Naive thymus-derived CD4-positive, alpha-beta T cell (primary cell): Measurements from ENCODE around the gene TRDN. TPM values are rescaled to one million over a fixed set of nuclear protein-coding genes. Genes with fewer than 3 reads are reported as not detected.

Experiments
- ATAC-seq: fragments of 150-1000 bp; cut with Tn5 transposase; 2 replicates; pipeline ENCODE4 v1.10.0; 2021; ENCODE audit warnings: mild to moderate bottlenecking, moderate library complexity
- CTCF ChIA-PET: fragments of 350-600 bp; sonication (Branson Sonifier 250); formaldehyde crosslinking; loops from one replicate; lab custom pipeline; 2021; ENCODE audit warnings: antibody characterized with exemption; lab: Charles Lee
- POLR2A ChIA-PET: fragments of 350-600 bp; sonication (Branson Sonifier 250); formaldehyde crosslinking; loops from one replicate; lab custom pipeline; 2021; ENCODE audit warnings: antibody characterized with exemption, inconsistent platforms; lab: Charles Lee
- DNase-seq, 9 donors: peaks; one replicate each; pipeline versions ENCODE4 v3.0.0 to v3.0.0-alpha.2; 2020 to 2022; ENCODE audit warnings: mixed read lengths in 1 of 9
- H3K27ac ChIP-seq: one replicate; pipeline ENCODE4 v1.7.0; 2013; ENCODE audit warnings: mild to moderate bottlenecking, low read depth, low read length, moderate library complexity
- H3K27me3 ChIP-seq, 2 donors: one replicate each; pipeline ENCODE4 v1.7.0; 2013; ENCODE audit warnings: low read length in 2 of 2, mild to moderate bottlenecking in 2 of 2, moderate library complexity in 2 of 2; ENCODE audit not compliant: control insufficient read depth in 2 of 2, insufficient read depth in 2 of 2
- H3K36me3 ChIP-seq, 3 experiments: 1 replicate in 2 of 3; 2 replicates in 1 of 3; pipeline ENCODE4 v1.7.0; 2013; ENCODE audit warnings: low read length in 3 of 3, mild to moderate bottlenecking in 3 of 3, moderate library complexity in 1 of 3; ENCODE audit not compliant: insufficient read depth in 3 of 3, control insufficient read depth in 2 of 3
- H3K4me1 ChIP-seq, 2 donors: one replicate each; pipeline ENCODE4 v1.7.0; 2013; ENCODE audit warnings: low read length in 2 of 2, mild to moderate bottlenecking in 2 of 2, moderate library complexity in 1 of 2; ENCODE audit not compliant: control insufficient read depth in 2 of 2, insufficient read depth in 2 of 2
- H3K4me3 ChIP-seq: 2 replicates; pipeline ENCODE4 v1.7.0; 2013; ENCODE audit warnings: mild to moderate bottlenecking, low read length
- H3K9me3 ChIP-seq, 3 experiments: 1 replicate in 2 of 3; 2 replicates in 1 of 3; pipeline ENCODE4 v1.7.0; 2013; ENCODE audit warnings: low read length in 3 of 3; ENCODE audit not compliant: control insufficient read depth in 2 of 3
- H3K27ac Mint-ChIP-seq, 9 donors: one replicate each; pipeline ENCODE4 v1.8.0; 2020 to 2022; ENCODE audit warnings: mixed read lengths in 9 of 9, mild to moderate bottlenecking in 8 of 9, moderate library complexity in 5 of 9, inconsistent platforms in 2 of 9
- H3K27me3 Mint-ChIP-seq, 5 donors: one replicate each; pipeline ENCODE4 v1.8.0; 2021 to 2022; ENCODE audit warnings: mixed read lengths in 5 of 5, mild to moderate bottlenecking in 1 of 5
- H3K36me3 Mint-ChIP-seq, 5 donors: one replicate each; pipeline ENCODE4 v1.8.0; 2020 to 2022; ENCODE audit warnings: mixed read lengths in 5 of 5, mild to moderate bottlenecking in 3 of 5, inconsistent platforms in 1 of 5
- H3K4me1 Mint-ChIP-seq, 7 donors: one replicate each; pipeline ENCODE4 v1.8.0; 2020 to 2022; ENCODE audit warnings: mixed read lengths in 7 of 7, mild to moderate bottlenecking in 3 of 7, inconsistent platforms in 1 of 7
- H3K4me3 Mint-ChIP-seq, 10 donors: one replicate each; pipeline ENCODE4 v1.8.0; 2020 to 2022; ENCODE audit warnings: mild to moderate bottlenecking in 10 of 10, mixed read lengths in 10 of 10, moderate library complexity in 6 of 10, inconsistent platforms in 2 of 10
- H3K9me3 Mint-ChIP-seq, 11 donors: one replicate each; pipeline ENCODE4 v1.8.0; 2020 to 2022; ENCODE audit warnings: mixed read lengths in 11 of 11, mild to moderate bottlenecking in 4 of 11, inconsistent platforms in 1 of 11, moderate library complexity in 1 of 11
- intact Hi-C, 2 donors: fragments of 100-400 bp; cut with micrococcal nuclease; formaldehyde crosslinking; loops; one replicate each; pipeline ENCODE4 v1.15.1; 2023
- polyA plus RNA-seq, 2 donors: library from polyadenylated mRNA; unstranded; fragments of 300-500 nt; fragmentation: Illumina TruSeq; gene quantifications; one replicate each; pipeline ENCODE4 v1.2.3, GENCODE V29; 2021
- total RNA-seq, 6 experiments: library from RNA in 5 of 6; stranded (reverse) in 5 of 6; gene quantifications; 1 replicate in 5 of 6; 2 replicates in 1 of 6; pipeline ENCODE4 v1.2.3 and lab custom pipeline; 2021 to 2026

Gene TRDN
- total and polyA plus RNA-seq, 7 experiments from 2014 or later, result not detected

- H3K27me3 ChIP-seq, result no peaks in the 10 kb centered on the region
- CTCF ChIA-PET, result no interaction called here
These were observed 422.8 kb downstream of the TRDN start for GRCh38 chr6:123213921-123214320.

GRCh38 chr6:123211777-123212545 is 424.8 kb downstream of the TRDN start:
- no peaks in the 10 kb centered on the region for H3K36me3 ChIP-seq
- H3K27me3 ChIP-seq, result no peaks in the 10 kb centered on the region
- H3K36me3 Mint-ChIP-seq, result no peaks in the 10 kb centered on the region
- H3K27ac ChIP-seq, result no peak overlapping the region
- H3K27ac Mint-ChIP-seq, result no peak overlapping the region
- H3K9me3 ChIP-seq, result no peaks in the 10 kb centered on the region
- no peaks in the 10 kb centered on the region for H3K4me1 Mint-ChIP-seq
- no peaks in the 10 kb centered on the region for H3K27me3 Mint-ChIP-seq
- intact Hi-C loops, result no loop called here
- H3K4me3 ChIP-seq, result no peak overlapping the region
- peaks cover 0 to 11% (median 0%) of the 10 kb centered on the region in 11 donors for H3K9me3 Mint-ChIP-seq
- H3K4me3 Mint-ChIP-seq, result no peak overlapping the region
- CTCF ChIA-PET, result no interaction called here
- ATAC-seq, result no peak
- H3K4me1 ChIP-seq, result no peaks in the 10 kb centered on the region
- POLR2A ChIA-PET, result no interaction called here
- DNase-seq, result no peak

More at GRCh38 chr6:123213921-123214320, 422.8 kb downstream of the TRDN start:
- H3K27me3 Mint-ChIP-seq, result no peaks in the 10 kb centered on the region
- intact Hi-C loops, result no loop called here
- ATAC-seq, result no peak
- H3K4me3 Mint-ChIP-seq, result no peak overlapping the region
- H3K9me3 Mint-ChIP-seq, result peaks cover 0 to 11% (median under 1%) of the 10 kb centered on the region in 11 donors
- POLR2A ChIA-PET, result no interaction called here
- no peaks in the 10 kb centered on the region for H3K4me1 Mint-ChIP-seq
- H3K4me1 ChIP-seq, result no peaks in the 10 kb centered on the region
- DNase-seq, result no peak
- H3K9me3 ChIP-seq, result no peaks in the 10 kb centered on the region
- no peaks in the 10 kb centered on the region for H3K36me3 ChIP-seq
- H3K27ac ChIP-seq, result no peak overlapping the region
- H3K27ac Mint-ChIP-seq, result no peak overlapping the region
- H3K4me3 ChIP-seq, result no peak overlapping the region
- H3K36me3 Mint-ChIP-seq, result no peaks in the 10 kb centered on the region

- ATAC-seq (no peak), DNase-seq (no peak)
- CTCF ChIA-PET, result no interaction called here
- Mint-ChIP-seq H3K36me3 (no peaks in the 10 kb centered on the region), H3K4me3 (no peak overlapping the region), H3K4me1 (no peaks in the 10 kb centered on the region), H3K27me3 (no peaks in the 10 kb centered on the region), H3K27ac (no peak overlapping the region), H3K9me3 (peaks cover 0 to 11% (median 0%) of the 10 kb centered on the region in 11 donors)
- Histone ChIP-seq H3K4me1 (no peaks in the 10 kb centered on the region), H3K36me3 (no peaks in the 10 kb centered on the region), H3K27ac (no peak overlapping the region), H3K27me3 (no peaks in the 10 kb centered on the region), H3K9me3 (no peaks in the 10 kb centered on the region), H3K4me3 (no peak overlapping the region)
- POLR2A ChIA-PET, result no interaction called here
- intact Hi-C loops, result no loop called here
These were observed 426.1 kb downstream of the TRDN start for GRCh38 chr6:123210645-123211044.

- Mint-ChIP-seq H3K36me3 (no peaks in the 10 kb centered on the region), H3K27ac (no peak overlapping the region), H3K4me1 (no peaks in the 10 kb centered on the region), H3K9me3 (peaks cover 0 to 11% (median 2%) of the 10 kb centered on the region in 11 donors), H3K4me3 (no peak overlapping the region), H3K27me3 (no peaks in the 10 kb centered on the region)
- no peak for ATAC-seq
- no peaks in the 10 kb centered on the region for H3K4me1 ChIP-seq
- no peak overlapping the region for H3K4me3 ChIP-seq
- CTCF ChIA-PET, result no interaction called here
- intact Hi-C loops, result no loop called here
- H3K36me3 ChIP-seq, result no peaks in the 10 kb centered on the region
- H3K27ac ChIP-seq, result no peak overlapping the region
- POLR2A ChIA-PET, result no interaction called here
- no peaks in the 10 kb centered on the region for H3K27me3 ChIP-seq
- no peaks in the 10 kb centered on the region for H3K9me3 ChIP-seq
- no peak for DNase-seq
These were observed 428.7 kb downstream of the TRDN start for GRCh38 chr6:123207967-123208510.

GRCh38 chr6:123203928-123204327 is 432.8 kb downstream of the TRDN start:
- Histone ChIP-seq H3K4me3 (no peak overlapping the region), H3K27me3 (no peaks in the 10 kb centered on the region), H3K27ac (no peak overlapping the region), H3K9me3 (no peaks in the 10 kb centered on the region), H3K36me3 (no peaks in the 10 kb centered on the region), H3K4me1 (no peaks in the 10 kb centered on the region)
- ChIA-PET POLR2A (no interaction called here), CTCF (no interaction called here)
- H3K4me1 Mint-ChIP-seq, result peaks cover 0 to 1% (median 0%) of the 10 kb centered on the region in 7 donors
- H3K9me3 Mint-ChIP-seq, result peaks cover 2 to 18% (median 7%) of the 10 kb centered on the region in 11 donors
- no peaks in the 10 kb centered on the region for H3K27me3 Mint-ChIP-seq
- intact Hi-C loops, result no loop called here
- no peak for ATAC-seq
- no peak overlapping the region for H3K27ac Mint-ChIP-seq
- no peak overlapping the region for H3K4me3 Mint-ChIP-seq
- no peak for DNase-seq
- no peaks in the 10 kb centered on the region for H3K36me3 Mint-ChIP-seq

- peaks cover 3 to 22% (median 7%) of the 10 kb centered on the region in 11 donors for H3K9me3 Mint-ChIP-seq
- DNase-seq, result no peak
- H3K4me1 Mint-ChIP-seq, result peaks cover 0 to 1% (median 0%) of the 10 kb centered on the region in 7 donors
- H3K27ac ChIP-seq, result no peak overlapping the region
- ChIA-PET POLR2A (no interaction called here), CTCF (no interaction called here)
- H3K27me3 Mint-ChIP-seq, result no peaks in the 10 kb centered on the region
- H3K27ac Mint-ChIP-seq, result no peak overlapping the region
- no peaks in the 10 kb centered on the region for H3K36me3 Mint-ChIP-seq
- H3K4me3 ChIP-seq, result no peak overlapping the region
- H3K27me3 ChIP-seq, result no peaks in the 10 kb centered on the region
- H3K36me3 ChIP-seq, result no peaks in the 10 kb centered on the region
- no peak for ATAC-seq
- H3K4me1 ChIP-seq, result no peaks in the 10 kb centered on the region
- intact Hi-C loops, result no loop called here
- H3K9me3 ChIP-seq, result no peaks in the 10 kb centered on the region
- H3K4me3 Mint-ChIP-seq, result no peak overlapping the region
These were observed 434.8 kb downstream of the TRDN start for GRCh38 chr6:123201869-123202372.

GRCh38 chr6:123193298-123193697 is 443.5 kb downstream of the TRDN start:
- H3K4me3 Mint-ChIP-seq, result no peak overlapping the region
- Histone ChIP-seq H3K27me3 (no peaks in the 10 kb centered on the region), H3K9me3 (no peaks in the 10 kb centered on the region), H3K4me3 (no peak overlapping the region), H3K27ac (no peak overlapping the region), H3K36me3 (no peaks in the 10 kb centered on the region), H3K4me1 (no peaks in the 10 kb centered on the region)
- DNase-seq, result no peak
- no peak for ATAC-seq
- H3K4me1 Mint-ChIP-seq, result no peaks in the 10 kb centered on the region
- peaks cover 0 to 8% (median 3%) of the 10 kb centered on the region in 11 donors for H3K9me3 Mint-ChIP-seq
- H3K36me3 Mint-ChIP-seq, result no peaks in the 10 kb centered on the region
- intact Hi-C loops, result no loop called here
- no peak overlapping the region for H3K27ac Mint-ChIP-seq
- CTCF ChIA-PET, result no interaction called here
- H3K27me3 Mint-ChIP-seq, result no peaks in the 10 kb centered on the region
- POLR2A ChIA-PET, result no interaction called here
